Endothelial cell of umbilical vein (primary cell): ENCODE results near the gene COL9A3. TPM values are rescaled to one million over a fixed set of nuclear protein-coding genes. Genes with fewer than 3 reads are reported as not detected.

ENCODE experiments used
- BruUV-seq: library from RNA; stranded (reverse); fragments of 400-500 nt; replicated peaks from 2 replicates; lab custom pipeline; 2021; lab: Mats Ljungman, UMichigan
- CTCF ChIA-PET: fragments of 300-600, 350-600 bp; sonication (Branson Sonifier 250); formaldehyde crosslinking; loops from one replicate; lab custom pipeline; 2021; ENCODE audit warnings: antibody characterized with exemption, inconsistent platforms; lab: Charles Lee
- POLR2A ChIA-PET: fragments of 300-600, 350-600 bp; sonication (Branson Sonifier 250); formaldehyde crosslinking; loops from one replicate; lab custom pipeline; 2021; ENCODE audit warnings: antibody characterized with exemption, inconsistent platforms; lab: Charles Lee
- DNase-seq: peaks from one replicate; pipeline ENCODE4 v3.0.0-alpha.2; 2011; ENCODE audit warnings: low read depth, low spot score
- FAIRE-seq: peaks from 2 replicates; lab custom pipeline; 2011; peaks lifted over from hg19 to GRCh38; lab: Jason Lieb, UNC
- H2AFZ ChIP-seq: 2 replicates; pipeline ENCODE4 v1.6.0; 2012; ENCODE audit warnings: low read depth, low read length, control low read depth, inconsistent platforms
- H3K27ac ChIP-seq: 2 replicates; pipeline ENCODE4 v1.5.1; 2011; ENCODE audit warnings: low read depth, mild to moderate bottlenecking, control low read depth, low read length, moderate library complexity; ENCODE audit not compliant: insufficient read depth
- H3K27me3 ChIP-seq, 2 experiments: 2 replicates each; pipeline versions ENCODE4 v1.6.0 to v1.6.1; 2011; ENCODE audit warnings: low read length in 2 of 2, mixed read lengths in 1 of 2; ENCODE audit not compliant: control insufficient read depth in 2 of 2, insufficient read depth in 2 of 2
- H3K36me3 ChIP-seq, 2 experiments: 2 replicates in 1 of 2; 3 replicates in 1 of 2; pipeline ENCODE4 v1.5.1; 2011; ENCODE audit warnings: low read length in 2 of 2, mild to moderate bottlenecking in 1 of 2, moderate library complexity in 1 of 2; ENCODE audit not compliant: control insufficient read depth in 2 of 2, insufficient read depth in 2 of 2; ENCODE audit errors: extremely low read depth in 1 of 2
- H3K4me1 ChIP-seq: 3 replicates; pipeline ENCODE4 v1.5.1; 2011; ENCODE audit warnings: mild to moderate bottlenecking, low read length; ENCODE audit not compliant: control insufficient read depth, insufficient read depth; ENCODE audit errors: extremely low read depth
- H3K4me2 ChIP-seq: 2 replicates; pipeline ENCODE4 v1.6.1; 2011; ENCODE audit warnings: low read length, control low read depth, mixed read lengths; ENCODE audit not compliant: insufficient read depth
- H3K4me3 ChIP-seq, 3 experiments: fragments of 200-600 bp in 1 of 3; sonication (generic), shearing (Covaris generic) in 1 of 3; replicated peaks in 1 of 3; 2 replicates each; pipeline ENCODE4 v1.5.1; 2011 to 2016; ENCODE audit warnings: control low read depth in 3 of 3, low read length in 3 of 3, mild to moderate bottlenecking in 2 of 3, inconsistent platforms in 1 of 3, low read depth in 1 of 3, moderate library complexity in 1 of 3; ENCODE audit not compliant: insufficient read depth in 1 of 3
- H3K79me2 ChIP-seq: 2 replicates; pipeline ENCODE4 v1.6.0; 2012; ENCODE audit warnings: low read length, inconsistent platforms; ENCODE audit not compliant: control insufficient read depth, insufficient read depth
- H3K9ac ChIP-seq: replicated peaks from 2 replicates; pipeline ENCODE3; 2011; ENCODE audit warnings: low read length, control low read depth; ENCODE audit not compliant: insufficient read depth; ENCODE audit errors: extremely low read depth
- H3K9me1 ChIP-seq: replicated peaks from 3 replicates; pipeline ENCODE4 v1.6.0; 2011; ENCODE audit warnings: mild to moderate bottlenecking, low read length; ENCODE audit not compliant: control insufficient read depth, insufficient read depth; ENCODE audit errors: extremely low read depth
- H3K9me3 ChIP-seq: replicated peaks from 2 replicates; pipeline ENCODE4 v1.5.1; 2012; ENCODE audit warnings: low read length, inconsistent platforms; ENCODE audit not compliant: control insufficient read depth, insufficient read depth
- H4K20me1 ChIP-seq: replicated peaks from 2 replicates; pipeline ENCODE3; 2011; ENCODE audit warnings: mild to moderate bottlenecking, low read length; ENCODE audit not compliant: control insufficient read depth, insufficient read depth; ENCODE audit errors: extremely low read depth
- EZH2 ChIP-seq: IDR thresholded peaks from 2 replicates; pipeline ENCODE4 v1.6.1; 2012; ENCODE audit warnings: borderline replicate concordance, low read depth, mild to moderate bottlenecking, moderate library complexity, low read length, inconsistent platforms; ENCODE audit not compliant: severe bottlenecking
- FOS ChIP-seq: IDR thresholded peaks from 2 replicates; pipeline ENCODE4 v1.6.1; 2011; ENCODE audit warnings: mild to moderate bottlenecking, low read length, moderate library complexity, borderline replicate concordance; ENCODE audit not compliant: insufficient read depth
- GATA2 ChIP-seq: IDR thresholded peaks from 2 replicates; pipeline ENCODE4 v1.7.0; 2011; ENCODE audit warnings: low read depth, mild to moderate bottlenecking, moderate library complexity, mixed read lengths, low read length; ENCODE audit not compliant: insufficient read length, insufficient read depth
- JUN ChIP-seq: IDR thresholded peaks from 2 replicates; pipeline ENCODE4 v1.6.1; 2011; ENCODE audit warnings: borderline replicate concordance, low read depth; ENCODE audit not compliant: insufficient read length, insufficient read depth
- MYC ChIP-seq: IDR thresholded peaks from one replicate; pipeline ENCODE4 v1.6.1; 2011; ENCODE audit warnings: mild to moderate bottlenecking, low read depth, low read length
- POLR2A ChIP-seq: IDR thresholded peaks from 2 replicates; pipeline ENCODE4 v1.6.1; 2012; ENCODE audit warnings: low read depth, mild to moderate bottlenecking, control low read depth, low read length
- POLR2AphosphoS5 ChIP-seq: IDR thresholded peaks from 2 replicates; pipeline ENCODE4 v1.6.1; 2012; ENCODE audit warnings: low read depth, mild to moderate bottlenecking, control low read depth, low read length, moderate library complexity; ENCODE audit not compliant: insufficient read depth
- dilution Hi-C: fragments of 300-500 bp; cut with MboI; formaldehyde crosslinking; loops from one replicate; pipeline ENCODE4 v1.15.0; 2019; ENCODE audit warnings: low sequenced_read_pairs; ENCODE audit not compliant: extremely low pct_ligation_motif_present
- intact Hi-C: fragments of 100-400 bp; cut with micrococcal nuclease; formaldehyde crosslinking; loops from one replicate; pipeline ENCODE4 v1.10.0; 2022
- polyA plus RNA-seq, 4 experiments: library from polyadenylated mRNA; depleted of rRNA in 3 of 4; stranded (reverse) in 3 of 4; unstranded in 1 of 4; fragments of >200 nt; gene quantifications; 2 replicates each; pipeline versions ENCODE4 v1.2.1 to v1.2.3, GENCODE V29; 2011 to 2012; ENCODE audit warnings: missing spikeins in 1 of 4
- total RNA-seq: library from RNA; stranded (reverse); gene quantifications from 2 replicates; pipeline ENCODE4 v1.2.3, GENCODE V29; 2021
- TF ChIP-seq, protein P1 (sequence below): IDR thresholded peaks from 2 replicates; pipeline ENCODE4 v1.6.1; 2011; ENCODE audit not compliant: insufficient read depth, insufficient read length
- TF ChIP-seq, protein P2 (sequence below), 2 donors: IDR thresholded peaks; 1 replicate in 1 of 2; 2 replicates in 1 of 2; pipeline ENCODE4 v1.5.1; 2011; ENCODE audit warnings: low read length in 2 of 2, mild to moderate bottlenecking in 2 of 2, moderate library complexity in 2 of 2, control low read depth in 1 of 2, inconsistent platforms in 1 of 2, low read depth in 1 of 2; ENCODE audit not compliant: insufficient read depth in 1 of 2; ENCODE audit errors: extremely low read depth in 1 of 2

COL9A3 gene
- total and polyA plus RNA-seq, 2 donors (not counting 3 experiments of a cell fraction or from before 2014, with no cell fraction given), result 0.46 to 0.60 TPM

DNA sequence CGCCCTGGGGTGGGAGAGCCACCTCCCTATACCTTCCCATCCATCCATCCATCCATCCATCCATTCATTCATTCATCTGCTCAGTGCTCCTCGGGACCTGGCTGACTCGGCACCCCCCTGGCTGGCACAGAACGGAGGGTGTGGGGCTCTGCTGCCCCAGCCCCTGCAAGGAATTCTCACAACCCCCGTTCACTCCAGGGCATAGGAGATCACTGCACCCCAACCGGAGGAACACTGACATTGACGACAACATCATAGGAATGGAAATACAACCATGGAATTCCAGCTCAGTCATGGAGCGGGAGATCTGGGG is 48.7 kb upstream of the COL9A3 start:
- no peak for FAIRE-seq

More for the DNA sequence above, 48.7 kb upstream of the COL9A3 start:
- Histone ChIP-seq H2AFZ (no peak overlapping the region), H3K9me1 (no peaks in the 10 kb centered on the region), H3K27me3 (no peaks in the 10 kb centered on the region), H3K9me3 (no peaks in the 10 kb centered on the region), H3K4me1 (peaks cover 7% of the 10 kb centered on the region), H4K20me1 (no peaks in the 10 kb centered on the region), H3K9ac (no peak overlapping the region), H3K36me3 (no peaks in the 10 kb centered on the region), H3K4me2 (no peak overlapping the region), H3K4me3 (no peak overlapping the region), H3K79me2 (no peaks in the 10 kb centered on the region), H3K27ac (no peak overlapping the region)
- CTCF ChIA-PET, result interaction anchor here (0.7 to 1.3 kb wide), 4 partner anchors 17 to 65 kb away, joined by 3 to 5 read pairs (median 4); no protein-coding TSS in a partner anchor
- POLR2A ChIA-PET, result no interaction called here
- TF ChIP-seq FOS (no peak), JUN (no peak), EZH2 (no peak), POLR2A (no peak), MYC (no peak), POLR2AphosphoS5 (no peak), GATA2 (no peak)
- TF ChIP-seq, protein P1, sequence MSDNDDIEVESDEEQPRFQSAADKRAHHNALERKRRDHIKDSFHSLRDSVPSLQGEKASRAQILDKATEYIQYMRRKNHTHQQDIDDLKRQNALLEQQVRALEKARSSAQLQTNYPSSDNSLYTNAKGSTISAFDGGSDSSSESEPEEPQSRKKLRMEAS, result no peak
- TF ChIP-seq, protein P2, sequence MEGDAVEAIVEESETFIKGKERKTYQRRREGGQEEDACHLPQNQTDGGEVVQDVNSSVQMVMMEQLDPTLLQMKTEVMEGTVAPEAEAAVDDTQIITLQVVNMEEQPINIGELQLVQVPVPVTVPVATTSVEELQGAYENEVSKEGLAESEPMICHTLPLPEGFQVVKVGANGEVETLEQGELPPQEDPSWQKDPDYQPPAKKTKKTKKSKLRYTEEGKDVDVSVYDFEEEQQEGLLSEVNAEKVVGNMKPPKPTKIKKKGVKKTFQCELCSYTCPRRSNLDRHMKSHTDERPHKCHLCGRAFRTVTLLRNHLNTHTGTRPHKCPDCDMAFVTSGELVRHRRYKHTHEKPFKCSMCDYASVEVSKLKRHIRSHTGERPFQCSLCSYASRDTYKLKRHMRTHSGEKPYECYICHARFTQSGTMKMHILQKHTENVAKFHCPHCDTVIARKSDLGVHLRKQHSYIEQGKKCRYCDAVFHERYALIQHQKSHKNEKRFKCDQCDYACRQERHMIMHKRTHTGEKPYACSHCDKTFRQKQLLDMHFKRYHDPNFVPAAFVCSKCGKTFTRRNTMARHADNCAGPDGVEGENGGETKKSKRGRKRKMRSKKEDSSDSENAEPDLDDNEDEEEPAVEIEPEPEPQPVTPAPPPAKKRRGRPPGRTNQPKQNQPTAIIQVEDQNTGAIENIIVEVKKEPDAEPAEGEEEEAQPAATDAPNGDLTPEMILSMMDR (IDR thresholded peaks at IDR 0.05; ENCODE audit: extremely low read depth in 1 of 2, insufficient read depth in 1 of 2, low read depth in 1 of 2, low read length in 2 of 2), result no peak
- BruUV-seq, result no TSS peak
- dilution Hi-C loops (no loop called here), intact Hi-C loops (no loop called here)
- no peak for DNase-seq
